ENCODE data around the gene SLC1A2. TPM values are rescaled to one million over a fixed set of nuclear protein-coding genes. Genes with fewer than 3 reads are reported as not detected.

The SLC1A2 gene
- total RNA-seq, 1 experiment from 2014 or later: 0.50 TPM

DNA sequence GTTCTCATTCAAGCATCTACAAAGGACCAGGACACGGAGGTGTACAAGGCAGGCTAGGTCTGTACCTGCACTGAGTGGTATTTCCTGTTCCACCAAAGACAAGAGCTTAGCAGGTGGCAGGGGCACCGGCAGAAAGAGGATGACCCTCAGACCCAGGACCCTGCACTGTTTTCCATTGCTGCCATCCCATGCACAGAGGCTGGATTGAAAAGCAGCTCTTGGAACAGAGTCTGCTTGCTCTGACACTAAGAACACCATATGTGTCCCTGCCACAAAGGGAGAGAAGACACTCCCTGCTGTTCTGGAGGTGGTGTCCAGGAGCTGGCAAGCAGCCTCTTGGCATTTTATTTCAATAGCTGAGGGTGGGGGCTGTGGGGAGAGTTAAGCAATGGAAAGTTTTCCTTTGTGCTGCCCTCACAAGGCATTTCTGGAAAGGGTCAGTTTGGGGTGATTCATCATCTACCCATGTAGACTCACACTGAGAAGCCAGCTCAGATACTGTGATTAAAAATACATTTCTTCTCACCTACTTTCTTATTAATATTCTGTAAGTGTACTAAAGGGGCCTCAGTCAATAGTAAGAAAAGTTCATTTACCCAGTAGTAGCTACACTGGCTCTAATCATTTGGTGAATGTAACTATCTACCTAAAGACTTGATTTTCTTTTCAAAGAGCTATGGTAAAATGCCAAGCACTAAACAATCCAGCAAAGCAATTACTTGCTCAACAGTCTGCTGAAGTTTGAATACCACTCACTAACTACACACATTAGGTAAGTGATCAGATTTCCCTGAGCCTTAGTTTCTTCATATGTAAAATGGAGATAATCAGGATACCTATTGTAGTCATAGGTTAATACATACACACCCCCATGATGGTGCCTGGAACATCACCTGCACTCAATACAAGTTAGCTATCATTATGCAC is 55.2 kb downstream of the SLC1A2 start:
- Histone ChIP-seq H3K79me2 (ENCODE audit: insufficient read depth, low read length) (no peaks in the 10 kb centered on the region), H2AFZ (ENCODE audit: low read length) (no peak overlapping the region), H2BK12ac (ENCODE audit: insufficient read length, low read depth, low read length) (no peak overlapping the region), H2BK20ac (ENCODE audit: low read depth, low read length, poor library complexity, severe bottlenecking) (no peak overlapping the region), H4K20me1 (ENCODE audit: control insufficient read depth, insufficient read depth, insufficient read length) (no peaks in the 10 kb centered on the region), H3K23ac (ENCODE audit: insufficient read length, low read depth, low read length) (no peak overlapping the region), H3K4me1 (ENCODE audit: insufficient read depth, low read length) (no peaks in the 10 kb centered on the region), H4K91ac (ENCODE audit: insufficient read length, low read depth, low read length) (no peak overlapping the region), H3K23me2 (ENCODE audit: insufficient read length, low read depth, low read length, poor library complexity, severe bottlenecking) (no peaks in the 10 kb centered on the region), H3T11ph (ENCODE audit: low read length) (no peak overlapping the region), H2BK15ac (ENCODE audit: low read depth, low read length) (no peak overlapping the region), H2BK5ac (ENCODE audit: insufficient read length, low read length) (no peak overlapping the region), H2AK5ac (ENCODE audit: insufficient read length, low read length) (no peak overlapping the region), H4K5ac (ENCODE audit: insufficient read length, low read depth, low read length) (no peak overlapping the region), H3K18ac (ENCODE audit: insufficient read length, low read depth, low read length) (no peak overlapping the region), H3K14ac (ENCODE audit: insufficient read depth, low read length) (no peak overlapping the region), H3K4me2 (ENCODE audit: insufficient read depth, insufficient read length, low read length) (no peak overlapping the region), H3K27me3 (ENCODE audit: insufficient read depth, low read length) (no peaks in the 10 kb centered on the region), H2BK120ac (ENCODE audit: low read depth, low read length, poor library complexity, severe bottlenecking) (no peak overlapping the region), H3K79me1 (ENCODE audit: insufficient read depth, low read depth, low read length, poor library complexity, severe bottlenecking) (no peaks in the 10 kb centered on the region), H3K4ac (ENCODE audit: low read depth, low read length) (no peak overlapping the region), H4K8ac (replicated peaks; ENCODE audit: insufficient read length, low read depth, low read length) (no peak overlapping the region), H3K9ac (ENCODE audit: extremely low read depth, insufficient read length, low read length) (no peak overlapping the region), H3K56ac (ENCODE audit: insufficient read length, low read depth, low read length) (no peak overlapping the region), H3K9me3 (ENCODE audit: control insufficient read depth, low read depth, low read length) (no peaks in the 10 kb centered on the region), H3K27ac (ENCODE audit: insufficient read length, low read depth, low read length) (no peak overlapping the region)
- no peak overlapping the region for H3K27ac Mint-ChIP-seq
- TF ChIP-seq, protein P1, sequence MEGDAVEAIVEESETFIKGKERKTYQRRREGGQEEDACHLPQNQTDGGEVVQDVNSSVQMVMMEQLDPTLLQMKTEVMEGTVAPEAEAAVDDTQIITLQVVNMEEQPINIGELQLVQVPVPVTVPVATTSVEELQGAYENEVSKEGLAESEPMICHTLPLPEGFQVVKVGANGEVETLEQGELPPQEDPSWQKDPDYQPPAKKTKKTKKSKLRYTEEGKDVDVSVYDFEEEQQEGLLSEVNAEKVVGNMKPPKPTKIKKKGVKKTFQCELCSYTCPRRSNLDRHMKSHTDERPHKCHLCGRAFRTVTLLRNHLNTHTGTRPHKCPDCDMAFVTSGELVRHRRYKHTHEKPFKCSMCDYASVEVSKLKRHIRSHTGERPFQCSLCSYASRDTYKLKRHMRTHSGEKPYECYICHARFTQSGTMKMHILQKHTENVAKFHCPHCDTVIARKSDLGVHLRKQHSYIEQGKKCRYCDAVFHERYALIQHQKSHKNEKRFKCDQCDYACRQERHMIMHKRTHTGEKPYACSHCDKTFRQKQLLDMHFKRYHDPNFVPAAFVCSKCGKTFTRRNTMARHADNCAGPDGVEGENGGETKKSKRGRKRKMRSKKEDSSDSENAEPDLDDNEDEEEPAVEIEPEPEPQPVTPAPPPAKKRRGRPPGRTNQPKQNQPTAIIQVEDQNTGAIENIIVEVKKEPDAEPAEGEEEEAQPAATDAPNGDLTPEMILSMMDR (conservative IDR thresholded peaks at IDR 0.05): no peak
- H3K27me3 Mint-ChIP-seq (ENCODE audit: low read depth): peaks cover 16% of the 10 kb centered on the region
- WGBS (ENCODE audit: extremely low coverage, insufficient read length, low lambda C conversion rate): no CpG with 5 or more reads among the region's 2 CpGs
- H3K4me1 Mint-ChIP-seq: peaks cover 0 to 7% of the 10 kb centered on the region in 2 experiments; a peak in 2 of 4 replicates
- H3K36me3 Mint-ChIP-seq (ENCODE audit: insufficient read depth in 1 of 3, low read depth in 3 of 3): no peaks in the 10 kb centered on the region
- peaks cover 0 to 2% of the 10 kb centered on the region in 2 experiments; a peak in 2 of 5 replicates for H3K9me3 Mint-ChIP-seq
- no peak for DNase-seq
- H3K4me3 Mint-ChIP-seq: no peak overlapping the region

Measured in H9 (cell line).